Cerebellar cortex (tissue), 1 donor: Measurements from ENCODE around the gene PKP3.
"Not testable (repeated sequence)": the region's sequence is repeated elsewhere in the genome, so short reads cannot be mapped to it uniquely, and the experiment has no call there.

ENCODE experiments used
- DNase-seq: peaks from one replicate; pipeline ENCODE4 v3.0.0-alpha.2; 2015; ENCODE audit warnings: low spot score

Gene PKP3

GRCh38 chr11:362642-363442 is 31.2 kb upstream of the PKP3 start:
- no peak for DNase-seq

GRCh38 chr11:363443-363805 is 30.6 kb upstream of the PKP3 start:
- DNase-seq, result not testable (repeated sequence)

GRCh38 chr11:363948-364761 is 29.9 kb upstream of the PKP3 start:
- no peak for DNase-seq

- DNase-seq, result no peak
Measured at GRCh38 chr11:364991-365725, 28.9 kb upstream of the PKP3 start.

GRCh38 chr11:365831-366230 is 28.2 kb upstream of the PKP3 start:
- no peak for DNase-seq

- DNase-seq, result no peak
Measured at GRCh38 chr11:367956-368413, 26.0 kb upstream of the PKP3 start.

- no peak for DNase-seq
Measured at GRCh38 chr11:368414-369335, 25.3 kb upstream of the PKP3 start.

GRCh38 chr11:369336-370018 is 24.5 kb upstream of the PKP3 start, which contains the start of gene B4GALNT4:
Gene B4GALNT4 (plus strand): TSS chr11:369499. CDS start chr11:369804, 305 bp downstream.
- DNase-seq, result no peak

GRCh38 chr11:370070-370941 is 23.7 kb upstream of the PKP3 start:
- DNase-seq, result no peak

- DNase-seq, result no peak
Measured at GRCh38 chr11:371051-371450, 23.0 kb upstream of the PKP3 start.

- no peak for DNase-seq
Measured at GRCh38 chr11:371716-372590, 22.1 kb upstream of the PKP3 start.

GRCh38 chr11:372809-373715 is 20.9 kb upstream of the PKP3 start:
- no peak for DNase-seq

GRCh38 chr11:373716-374551 is 20.1 kb upstream of the PKP3 start:
- DNase-seq, result no peak

GRCh38 chr11:375065-376025 is 18.7 kb upstream of the PKP3 start:
- DNase-seq, result no peak

GRCh38 chr11:376531-377173 is 17.4 kb upstream of the PKP3 start:
- DNase-seq, result no peak
